CD8-positive, alpha-beta memory T cell (primary cell): ENCODE data around the gene MT1X. TPM values are rescaled to one million over a fixed set of nuclear protein-coding genes. Genes with fewer than 3 reads are reported as not detected.

Experiments
- CTCF ChIA-PET: fragments of 350-600 bp; sonication (Branson Sonifier 250); formaldehyde crosslinking; loops from one replicate; lab custom pipeline; 2021; ENCODE audit warnings: antibody characterized with exemption; lab: Charles Lee
- POLR2A ChIA-PET: fragments of 350-600 bp; sonication (Branson Sonifier 250); formaldehyde crosslinking; loops from one replicate; lab custom pipeline; 2021; ENCODE audit warnings: antibody characterized with exemption; lab: Charles Lee
- DNase-seq, 5 donors: peaks; one replicate each; pipeline versions ENCODE4 v3.0.0 to v3.0.0-alpha.2; 2020 to 2022; ENCODE audit warnings: mixed read lengths in 1 of 5
- H3K27ac ChIP-seq: one replicate; pipeline ENCODE4 v1.7.0; 2013; ENCODE audit warnings: low read depth, mild to moderate bottlenecking, low read length, moderate library complexity
- H3K27me3 ChIP-seq: 2 replicates; pipeline ENCODE4 v1.7.0; 2013; ENCODE audit warnings: low read length, mild to moderate bottlenecking; ENCODE audit not compliant: insufficient read depth, poor library complexity, severe bottlenecking
- H3K36me3 ChIP-seq: 2 replicates; pipeline ENCODE4 v1.7.0; 2013; ENCODE audit warnings: mild to moderate bottlenecking, low read length, moderate library complexity; ENCODE audit not compliant: insufficient read depth
- H3K4me1 ChIP-seq: 2 replicates; pipeline ENCODE4 v1.7.0; 2013; ENCODE audit warnings: mild to moderate bottlenecking, low read length, moderate library complexity; ENCODE audit not compliant: insufficient read depth
- H3K4me3 ChIP-seq: 2 replicates; pipeline ENCODE4 v1.7.0; 2013; ENCODE audit warnings: mild to moderate bottlenecking, low read length
- H3K9me3 ChIP-seq: 2 replicates; pipeline ENCODE4 v1.7.0; 2013; ENCODE audit warnings: mild to moderate bottlenecking, low read length
- H3K27ac Mint-ChIP-seq, 8 donors: one replicate each; pipeline ENCODE4 v1.8.0; 2020 to 2021; ENCODE audit warnings: mixed read lengths in 8 of 8, mild to moderate bottlenecking in 6 of 8, inconsistent platforms in 3 of 8, moderate library complexity in 3 of 8
- H3K27me3 Mint-ChIP-seq, 2 donors: one replicate each; pipeline ENCODE4 v1.8.0; 2020 to 2021; ENCODE audit warnings: mixed read lengths in 2 of 2, mild to moderate bottlenecking in 1 of 2, moderate library complexity in 1 of 2
- H3K36me3 Mint-ChIP-seq, 3 donors: one replicate each; pipeline ENCODE4 v1.8.0; 2020 to 2021; ENCODE audit warnings: mixed read lengths in 3 of 3, inconsistent platforms in 1 of 3, mild to moderate bottlenecking in 1 of 3
- H3K4me1 Mint-ChIP-seq, 3 donors: one replicate each; pipeline ENCODE4 v1.8.0; 2020 to 2021; ENCODE audit warnings: mixed read lengths in 3 of 3, inconsistent platforms in 1 of 3, mild to moderate bottlenecking in 1 of 3
- H3K4me3 Mint-ChIP-seq, 7 donors: one replicate each; pipeline ENCODE4 v1.8.0; 2020 to 2021; ENCODE audit warnings: mixed read lengths in 7 of 7, mild to moderate bottlenecking in 6 of 7, moderate library complexity in 4 of 7, inconsistent platforms in 2 of 7
- H3K9me3 Mint-ChIP-seq, 5 donors: one replicate each; pipeline ENCODE4 v1.8.0; 2020 to 2022; ENCODE audit warnings: mixed read lengths in 5 of 5, mild to moderate bottlenecking in 3 of 5, moderate library complexity in 2 of 5, inconsistent platforms in 1 of 5
- polyA plus RNA-seq: library from polyadenylated mRNA; unstranded; fragments of 300-500 nt; fragmentation: Illumina TruSeq; gene quantifications from one replicate; pipeline ENCODE4 v1.2.3, GENCODE V29; 2021
- total RNA-seq, 2 experiments: library from RNA; stranded (reverse); gene quantifications; one replicate each; pipeline ENCODE4 v1.2.3, GENCODE V29; 2021

The MT1X gene
- total and polyA plus RNA-seq, 3 experiments from 2014 or later, result 85.4 to 181 (median 93.8) TPM

DNA sequence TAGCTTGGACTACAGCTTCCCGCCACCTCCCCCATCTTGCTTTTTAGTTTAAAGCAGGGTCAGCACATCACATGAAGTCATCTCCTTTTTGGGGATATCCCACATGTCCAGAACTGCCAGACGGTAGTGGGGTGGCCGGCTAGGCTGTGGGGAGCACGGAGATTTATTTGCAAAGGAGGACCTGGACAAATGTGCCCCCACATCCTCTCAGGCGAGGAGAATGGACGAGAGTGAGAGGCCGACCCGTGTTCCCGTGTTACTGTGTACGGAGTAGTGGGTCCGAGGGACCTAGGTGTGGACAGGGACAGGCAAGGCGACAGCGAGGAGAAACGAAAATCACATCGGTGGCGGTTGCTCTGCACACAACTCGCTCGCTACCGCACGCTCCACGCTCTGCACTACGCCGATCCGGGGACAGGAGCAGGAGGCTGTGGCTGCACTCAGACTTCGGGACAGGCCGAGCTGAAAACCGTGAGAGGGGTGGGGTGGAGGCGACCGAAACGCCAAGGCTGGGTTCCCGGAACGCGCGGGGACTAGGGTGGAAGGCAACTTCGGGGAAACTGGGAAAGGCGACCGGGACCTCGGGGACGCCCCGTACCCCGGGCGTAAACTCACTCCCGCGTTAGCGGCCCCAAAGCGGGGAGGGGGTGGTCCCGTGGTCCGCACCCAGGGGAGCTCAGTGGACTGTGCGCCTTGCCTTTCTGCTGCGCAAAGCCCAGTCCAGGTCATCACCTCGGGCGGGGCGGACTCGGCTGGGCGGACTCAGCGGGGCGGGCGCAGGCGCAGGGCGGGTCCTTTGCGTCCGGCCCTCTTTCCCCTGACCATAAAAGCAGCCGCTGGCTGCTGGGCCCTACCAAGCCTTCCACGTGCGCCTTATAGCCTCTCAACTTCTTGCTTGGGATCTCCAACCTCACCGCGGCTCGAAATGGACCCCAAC lies 44.2 kb upstream of the MT1X start, which contains the start of gene MT1A:
MT1A (plus strand) TSS at position 853 of the 937 bp plus-strand sequence; CDS start at position 926, 73 bp downstream.
- ChIA-PET CTCF (interaction anchor here (1.8 kb wide), 1 partner anchor 14 kb away, joined by 4 read pairs; no protein-coding TSS in a partner anchor), POLR2A (no interaction called here)
- Mint-ChIP-seq H3K36me3 (no peaks in the 10 kb centered on the region), H3K4me1 (peaks cover 24 to 48% (median 39%) of the 10 kb centered on the region in 3 donors), H3K27ac (no peak within 1 kb of the TSS), H3K27me3 (peaks cover 60 to 76% of the 10 kb centered on the region in 2 donors), H3K4me3 (peak within 1 kb of the TSS; percentile 19 to 82 (median 54)), H3K9me3 (no peaks in the 10 kb centered on the region)
- no peak within 1 kb of the TSS for H3K4me3 ChIP-seq
- H3K27ac ChIP-seq, result no peak within 1 kb of the TSS
- H3K36me3 ChIP-seq, result no peaks in the 10 kb centered on the region
- H3K27me3 ChIP-seq, result peaks cover 62% of the 10 kb centered on the region
- peaks cover 23% of the 10 kb centered on the region for H3K4me1 ChIP-seq
- no peak for DNase-seq
- no peaks in the 10 kb centered on the region for H3K9me3 ChIP-seq

DNA sequence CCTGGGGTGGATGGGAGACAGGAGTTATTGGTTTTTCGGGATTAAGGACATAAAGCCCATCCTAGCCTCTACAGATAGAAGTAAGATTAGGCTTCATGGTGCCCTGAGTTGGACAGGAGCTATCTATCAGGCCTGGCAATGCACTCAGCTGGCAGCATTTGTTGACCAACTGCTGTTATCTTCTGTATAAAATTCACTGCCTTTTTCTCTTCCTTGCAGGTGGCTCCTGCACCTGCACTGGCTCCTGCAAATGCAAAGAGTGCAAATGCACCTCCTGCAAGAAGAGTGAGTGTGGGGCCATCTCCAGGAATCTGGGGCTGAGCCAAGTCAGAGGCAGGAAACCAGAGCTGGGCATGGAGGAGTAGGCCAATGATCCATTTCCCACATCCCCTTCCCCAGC lies 43.2 kb upstream of the MT1X start:
- H3K27ac ChIP-seq, result no peak overlapping the region
- Mint-ChIP-seq H3K27ac (no peak overlapping the region), H3K36me3 (no peaks in the 10 kb centered on the region), H3K4me3 (no peak overlapping the region), H3K4me1 (peaks cover 33 to 56% (median 48%) of the 10 kb centered on the region in 3 donors), H3K9me3 (no peaks in the 10 kb centered on the region), H3K27me3 (peaks cover 50 to 66% of the 10 kb centered on the region in 2 donors)
- CTCF ChIA-PET, result interaction anchor here (1.8 kb wide), 1 partner anchor 15 kb away, joined by 4 read pairs; no protein-coding TSS in a partner anchor
- peaks cover 52% of the 10 kb centered on the region for H3K27me3 ChIP-seq
- POLR2A ChIA-PET, result no interaction called here
- peaks cover 30% of the 10 kb centered on the region for H3K4me1 ChIP-seq
- H3K9me3 ChIP-seq, result no peaks in the 10 kb centered on the region
- no peak for DNase-seq
- no peaks in the 10 kb centered on the region for H3K36me3 ChIP-seq
- H3K4me3 ChIP-seq, result no peak overlapping the region

DNA sequence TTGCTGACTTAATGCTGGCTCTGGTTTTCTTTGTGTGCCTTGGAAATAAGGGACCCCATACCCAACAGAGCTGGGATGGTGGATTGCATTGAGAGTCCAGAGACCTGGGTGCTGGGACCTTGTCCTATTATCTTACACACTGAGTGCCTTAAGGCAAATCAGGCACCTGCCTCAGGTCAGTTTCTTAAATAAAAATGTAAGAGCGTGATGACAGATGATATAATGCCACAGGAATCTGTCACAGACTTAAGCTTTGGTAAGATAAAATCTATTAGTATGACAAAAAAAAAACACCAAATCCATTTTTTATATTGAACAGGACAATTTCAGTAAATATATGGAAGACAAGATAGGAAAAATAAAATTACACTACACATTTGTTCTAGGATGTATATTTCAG lies 42.2 kb upstream of the MT1X start:
- no peak overlapping the region for H3K4me3 ChIP-seq
- POLR2A ChIA-PET, result no interaction called here
- Mint-ChIP-seq H3K36me3 (no peaks in the 10 kb centered on the region), H3K4me3 (no peak overlapping the region), H3K27ac (no peak overlapping the region), H3K9me3 (no peaks in the 10 kb centered on the region), H3K4me1 (peaks cover 31 to 53% (median 50%) of the 10 kb centered on the region in 3 donors), H3K27me3 (peaks cover 40 to 58% of the 10 kb centered on the region in 2 donors)
- no peaks in the 10 kb centered on the region for H3K36me3 ChIP-seq
- H3K27me3 ChIP-seq, result peaks cover 42% of the 10 kb centered on the region
- CTCF ChIA-PET, result interaction anchor here (1.8 kb wide), 1 partner anchor 16 kb away, joined by 4 read pairs; no protein-coding TSS in a partner anchor
- no peak overlapping the region for H3K27ac ChIP-seq
- DNase-seq, result no peak
- peaks cover 30% of the 10 kb centered on the region for H3K4me1 ChIP-seq
- no peaks in the 10 kb centered on the region for H3K9me3 ChIP-seq

DNA sequence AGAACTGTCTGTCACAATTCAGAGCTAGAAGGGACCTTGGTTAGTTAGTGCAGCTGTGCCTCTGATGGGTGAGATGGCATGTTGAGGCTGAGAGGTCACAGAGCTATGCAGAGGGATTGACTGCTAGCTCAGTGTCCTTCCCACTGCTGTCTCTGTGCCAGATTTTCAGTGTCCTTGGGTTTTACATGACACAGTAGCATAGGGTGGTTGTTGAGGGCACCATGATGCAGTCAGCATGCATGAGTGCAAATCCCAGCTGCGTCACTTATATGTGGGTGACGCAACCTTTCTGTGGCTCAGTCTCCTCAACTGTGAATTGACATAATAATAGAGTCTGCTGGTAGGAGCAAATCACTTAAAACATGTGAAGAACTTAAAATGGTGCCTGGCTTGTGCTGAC lies 41.1 kb upstream of the MT1X start:
- H3K4me3 Mint-ChIP-seq, result no peak overlapping the region

DNA sequence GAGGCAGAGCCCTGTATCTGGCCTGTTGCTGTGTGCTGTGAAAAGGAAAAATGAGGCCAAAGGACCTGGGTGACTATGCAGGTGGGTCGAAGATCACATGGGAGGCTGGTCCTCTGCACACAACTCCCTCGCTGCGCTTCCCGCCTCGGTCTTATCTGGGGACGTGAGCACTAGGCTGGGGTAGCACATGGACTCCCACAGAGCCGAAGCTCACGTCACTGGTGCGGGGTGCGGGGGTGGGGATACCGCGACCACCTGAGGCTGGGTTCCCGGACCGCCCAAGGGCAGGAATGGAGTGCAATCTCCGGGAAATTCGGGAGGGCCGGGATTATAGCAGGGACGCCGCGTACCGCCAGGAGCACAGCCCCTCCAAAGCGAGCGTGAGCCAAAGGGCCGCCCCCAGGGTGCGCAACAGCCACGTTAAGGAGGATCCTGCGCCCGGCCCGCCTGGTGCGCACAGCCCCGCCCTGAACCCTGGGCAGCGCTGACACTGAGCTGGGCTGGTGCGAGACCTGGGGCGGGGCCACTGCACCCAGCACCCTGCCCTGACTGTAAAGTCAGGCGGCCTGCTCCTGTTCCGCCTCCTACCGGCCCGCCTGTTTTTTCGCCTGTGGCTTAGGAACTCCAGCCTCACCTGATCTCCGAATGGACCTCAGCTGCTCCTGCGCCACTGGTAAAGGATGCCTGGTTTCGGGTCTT lies 39.0 kb upstream of the MT1X start:
- ChIA-PET CTCF (interaction anchor here (0.8 to 2.5 kb wide), 26 partner anchors 9 to 288 kb away, joined by 3 to 18 read pairs (median 5); partner anchors contain the start of genes HERPUD1, MT1H and MT1X), POLR2A (interaction anchor here (0.7 to 1.6 kb wide), 8 partner anchors 9 to 124 kb away, joined by 3 to 5 read pairs (median 4); partner anchors contain the start of genes MT1E, MT1F and MT2A)
- H3K36me3 Mint-ChIP-seq, result no peaks in the 10 kb centered on the region
- peaks cover 17% of the 10 kb centered on the region for H3K27me3 ChIP-seq
- peak overlapping the region in 7 of 8 donors; percentile 46 to 92 (median 85) for H3K27ac Mint-ChIP-seq
- no peaks in the 10 kb centered on the region for H3K9me3 ChIP-seq
- H3K27me3 Mint-ChIP-seq, result peaks cover 22 to 30% of the 10 kb centered on the region in 2 donors
- H3K9me3 Mint-ChIP-seq, result no peaks in the 10 kb centered on the region
- no peaks in the 10 kb centered on the region for H3K36me3 ChIP-seq
- peaks cover 16% of the 10 kb centered on the region for H3K4me1 ChIP-seq
- DNase-seq, result peak; percentile 66 to 87 (median 74)
- H3K27ac ChIP-seq, result no peak overlapping the region
- peaks cover 20 to 32% (median 26%) of the 10 kb centered on the region in 3 donors for H3K4me1 Mint-ChIP-seq
- peak overlapping the region; percentile 75 to 89 (median 81) for H3K4me3 Mint-ChIP-seq
- peak overlapping the region; percentile 40 for H3K4me3 ChIP-seq

More for the DNA sequence above, 41.1 kb upstream of the MT1X start:
- Mint-ChIP-seq H3K27ac (no peak overlapping the region), H3K27me3 (peaks cover 34 to 50% of the 10 kb centered on the region in 2 donors), H3K9me3 (no peaks in the 10 kb centered on the region), H3K4me1 (peaks cover 25 to 45% (median 44%) of the 10 kb centered on the region in 3 donors), H3K36me3 (no peaks in the 10 kb centered on the region)
- ChIA-PET POLR2A (no interaction called here), CTCF (no interaction called here)
- Histone ChIP-seq H3K4me1 (peaks cover 21% of the 10 kb centered on the region), H3K4me3 (no peak overlapping the region), H3K27me3 (peaks cover 33% of the 10 kb centered on the region), H3K9me3 (no peaks in the 10 kb centered on the region), H3K27ac (no peak overlapping the region), H3K36me3 (no peaks in the 10 kb centered on the region)
- DNase-seq, result no peak

DNA sequence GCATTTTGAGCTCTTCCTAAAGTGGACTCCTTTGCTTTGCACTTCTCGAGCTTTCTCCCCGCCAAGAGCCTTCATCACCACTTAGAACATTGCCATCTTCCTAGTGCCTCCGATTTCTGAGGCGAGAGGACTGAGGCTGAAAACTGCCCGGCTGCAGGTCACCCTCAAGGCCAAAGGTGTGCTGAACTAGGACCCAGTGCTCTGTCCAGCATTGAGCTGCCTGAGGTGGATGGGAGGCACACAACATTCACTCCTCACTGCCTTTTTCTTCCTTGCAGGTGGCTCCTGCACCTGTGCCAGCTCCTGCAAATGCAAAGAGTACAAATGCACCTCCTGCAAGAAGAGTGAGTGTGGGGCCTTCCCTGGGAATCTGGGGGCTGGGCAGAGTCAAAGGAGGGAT lies 38.4 kb upstream of the MT1X start:
- Mint-ChIP-seq H3K27ac (peak overlapping the region; percentile 46 to 92 (median 82)), H3K36me3 (no peaks in the 10 kb centered on the region), H3K27me3 (peaks cover 18 to 26% of the 10 kb centered on the region in 2 donors), H3K4me1 (peaks cover 18 to 28% (median 22%) of the 10 kb centered on the region in 3 donors), H3K4me3 (peak overlapping the region; percentile 75 to 89 (median 81)), H3K9me3 (no peaks in the 10 kb centered on the region)
- DNase-seq, result no peak
- ChIA-PET POLR2A (interaction anchor here (0.9 to 1.6 kb wide), 7 partner anchors 13 to 125 kb away, joined by 3 to 5 read pairs (median 4); partner anchors contain the start of genes MT1E, MT1F and MT2A), CTCF (interaction anchor here (0.8 to 2.5 kb wide), 24 partner anchors 9 to 288 kb away, joined by 3 to 18 read pairs (median 5); partner anchors contain the start of genes HERPUD1, MT1H and MT1X)
- no peaks in the 10 kb centered on the region for H3K9me3 ChIP-seq
- peak overlapping the region; percentile 40 for H3K4me3 ChIP-seq
- peaks cover 11% of the 10 kb centered on the region for H3K27me3 ChIP-seq
- H3K36me3 ChIP-seq, result no peaks in the 10 kb centered on the region
- H3K27ac ChIP-seq, result peak overlapping the region; percentile 18
- peaks cover 16% of the 10 kb centered on the region for H3K4me1 ChIP-seq

DNA sequence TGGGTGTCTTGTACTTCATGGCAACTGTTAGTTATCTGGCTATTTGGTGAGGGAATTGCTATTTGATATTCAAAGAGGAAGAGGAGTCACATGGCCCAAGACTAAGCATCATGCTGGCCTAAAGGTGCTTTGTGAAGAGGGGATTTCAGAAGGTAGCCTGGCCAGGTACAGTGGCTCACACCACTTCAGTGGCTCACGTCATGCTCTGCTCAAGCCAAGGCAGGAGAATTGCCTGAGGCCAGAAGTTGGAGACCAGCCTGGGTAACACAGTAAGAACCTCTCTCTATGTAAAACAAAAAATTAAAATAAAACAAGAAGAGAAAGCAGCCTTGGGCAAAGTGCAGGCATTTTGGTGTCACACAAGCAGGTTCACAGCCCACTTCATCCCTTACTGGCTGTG lies 37.0 kb upstream of the MT1X start:
- no peak for DNase-seq
- no peak overlapping the region for H3K4me3 ChIP-seq
- Mint-ChIP-seq H3K27me3 (peaks cover 6 to 20% of the 10 kb centered on the region in 2 donors), H3K27ac (no peak overlapping the region), H3K9me3 (no peaks in the 10 kb centered on the region), H3K4me1 (peaks cover 18 to 28% (median 22%) of the 10 kb centered on the region in 3 donors), H3K4me3 (no peak overlapping the region), H3K36me3 (no peaks in the 10 kb centered on the region)
- peaks cover 16% of the 10 kb centered on the region for H3K4me1 ChIP-seq
- H3K27ac ChIP-seq, result no peak overlapping the region
- H3K36me3 ChIP-seq, result no peaks in the 10 kb centered on the region
- no peaks in the 10 kb centered on the region for H3K9me3 ChIP-seq
- no peaks in the 10 kb centered on the region for H3K27me3 ChIP-seq
- ChIA-PET POLR2A (no interaction called here), CTCF (no interaction called here)
